ENCODE data around the gene RFFL. TPM values are rescaled to one million over a fixed set of nuclear protein-coding genes. Genes with fewer than 3 reads are reported as not detected.

Gene RFFL
- total RNA-seq, 1 experiment from 2014 or later: 30.3 TPM

GRCh38 chr17:34980353-34980680 lies 83.2 kb downstream of the RFFL start, which contains the start of gene LIG3 (continued):
- TF ChIP-seq SP1 (CRISPR knock-in tag; conservative IDR thresholded peaks at IDR 0.05) (peak; percentile 69; the same call in 1 of the 2 replicates), ZNF281 (CRISPR knock-in tag; IDR thresholded peaks at IDR 0.05) (no peak), ERG (CRISPR knock-in tag; IDR thresholded peaks at IDR 0.05) (no peak), ATF3 (CRISPR knock-in tag; conservative IDR thresholded peaks at IDR 0.05) (no peak), ZNF317 (CRISPR knock-in tag; IDR thresholded peaks at IDR 0.05; ENCODE audit: borderline replicate concordance, low read depth) (no peak), ESRRA (CRISPR knock-in tag; IDR thresholded peaks at IDR 0.05; ENCODE audit: borderline replicate concordance) (no peak), HMGA2 (CRISPR knock-in tag; IDR thresholded peaks at IDR 0.05) (no peak), E2F4 (CRISPR knock-in tag; IDR thresholded peaks at IDR 0.05; ENCODE audit: borderline replicate concordance, low read depth) (no peak), IRF2 (CRISPR knock-in tag; IDR thresholded peaks at IDR 0.05; ENCODE audit: borderline replicate concordance, low read depth) (no peak), RELA (CRISPR knock-in tag; IDR thresholded peaks at IDR 0.05; ENCODE audit: borderline replicate concordance) (no peak), NFYB (CRISPR knock-in tag; conservative IDR thresholded peaks at IDR 0.05; ENCODE audit: low read depth) (no peak), PRRX2 (CRISPR knock-in tag; IDR thresholded peaks at IDR 0.05) (no peak), FOXK1 (CRISPR knock-in tag; IDR thresholded peaks at IDR 0.05) (peak; percentile 91), SMAD3 (CRISPR knock-in tag; IDR thresholded peaks at IDR 0.05; ENCODE audit: borderline replicate concordance) (peak; percentile 40; the same call in 1 of the 2 replicates), NR1H2 (CRISPR knock-in tag; IDR thresholded peaks at IDR 0.05) (no peak), FOXP1 (CRISPR knock-in tag; IDR thresholded peaks at IDR 0.05; ENCODE audit: borderline replicate concordance) (no peak; the same call in 1 of the 2 replicates), FOXJ3 (CRISPR knock-in tag; IDR thresholded peaks at IDR 0.05; ENCODE audit: borderline replicate concordance) (no peak), JUN (CRISPR knock-in tag; IDR thresholded peaks at IDR 0.05) (no peak), USF1 (CRISPR knock-in tag; IDR thresholded peaks at IDR 0.05) (peak; percentile 91), NR2C2 (CRISPR knock-in tag; IDR thresholded peaks at IDR 0.05) (no peak), ARID4B (CRISPR knock-in tag; IDR thresholded peaks at IDR 0.05; ENCODE audit: borderline replicate concordance) (peak; percentile 68; the same call in 1 of the 2 replicates), ZNF425 (CRISPR knock-in tag; conservative IDR thresholded peaks at IDR 0.05) (no peak), ZNF512 (CRISPR knock-in tag; IDR thresholded peaks at IDR 0.05; ENCODE audit: borderline replicate concordance) (no peak), GABPB1 (CRISPR knock-in tag; IDR thresholded peaks at IDR 0.05) (peak; percentile 77), ZMAT4 (CRISPR knock-in tag; IDR thresholded peaks at IDR 0.05) (no peak)

Measured in WTC11 (cell line).